H9 (cell line): ENCODE measurements around the gene GNGT2. TPM values are rescaled to one million over a fixed set of nuclear protein-coding genes. Genes with fewer than 3 reads are reported as not detected.

Experiments
- DNase-seq: peaks from one replicate; pipeline ENCODE4 v3.0.0-alpha.2; 2017
- H2AFZ ChIP-seq: one replicate; pipeline ENCODE4 v1.6.1; 2013; ENCODE audit warnings: mild to moderate bottlenecking, low read length, control low read depth, moderate library complexity
- H2AK5ac ChIP-seq: 2 replicates; pipeline ENCODE4 v1.6.1; 2013; ENCODE audit warnings: low read length, control low read depth, mixed read lengths; ENCODE audit not compliant: insufficient read length
- H2BK120ac ChIP-seq: one replicate; pipeline ENCODE4 v1.6.1; 2013; ENCODE audit warnings: low read depth, mild to moderate bottlenecking, low read length, control low read depth, inconsistent platforms; ENCODE audit not compliant: poor library complexity, severe bottlenecking
- H2BK12ac ChIP-seq: 2 replicates; pipeline ENCODE4 v1.6.1; 2013; ENCODE audit warnings: low read length, control low read depth, mixed read lengths, low read depth; ENCODE audit not compliant: insufficient read length
- H2BK15ac ChIP-seq: 2 replicates; pipeline ENCODE4 v1.6.1; 2013; ENCODE audit warnings: low read depth, low read length, control low read depth
- H2BK20ac ChIP-seq: one replicate; pipeline ENCODE4 v1.6.1; 2013; ENCODE audit warnings: low read depth, mild to moderate bottlenecking, low read length, control low read depth, inconsistent platforms; ENCODE audit not compliant: poor library complexity, severe bottlenecking
- H2BK5ac ChIP-seq: 2 replicates; pipeline ENCODE4 v1.6.1; 2013; ENCODE audit warnings: low read length, control low read depth, mixed read lengths; ENCODE audit not compliant: insufficient read length
- H3K14ac ChIP-seq: 2 replicates; pipeline ENCODE4 v1.6.1; 2013; ENCODE audit warnings: low read length, control low read depth; ENCODE audit not compliant: insufficient read depth
- H3K18ac ChIP-seq: 2 replicates; pipeline ENCODE4 v1.6.1; 2013; ENCODE audit warnings: low read depth, mild to moderate bottlenecking, mixed read lengths, low read length, control low read depth; ENCODE audit not compliant: insufficient read length
- H3K23ac ChIP-seq: 2 replicates; pipeline ENCODE4 v1.6.1; 2013; ENCODE audit warnings: low read length, control low read depth, mixed read lengths, low read depth; ENCODE audit not compliant: insufficient read length
- H3K23me2 ChIP-seq: 2 replicates; pipeline ENCODE4 v1.6.1; 2013; ENCODE audit warnings: low read depth, mild to moderate bottlenecking, mixed read lengths, low read length, control low read depth; ENCODE audit not compliant: insufficient read length, poor library complexity, severe bottlenecking
- H3K27ac ChIP-seq: 2 replicates; pipeline ENCODE4 v1.5.1; 2013; ENCODE audit warnings: low read length, control low read depth, mixed read lengths, low read depth; ENCODE audit not compliant: insufficient read length
- H3K27me3 ChIP-seq: 2 replicates; pipeline ENCODE4 v1.6.1; 2013; ENCODE audit warnings: low read length, control low read depth, inconsistent platforms; ENCODE audit not compliant: insufficient read depth
- H3K4ac ChIP-seq: 2 replicates; pipeline ENCODE4 v1.6.1; 2013; ENCODE audit warnings: low read depth, mild to moderate bottlenecking, control low read depth, inconsistent platforms, low read length, moderate library complexity
- H3K4me1 ChIP-seq: 2 replicates; pipeline ENCODE4 v1.6.1; 2013; ENCODE audit warnings: low read length, control low read depth, inconsistent platforms; ENCODE audit not compliant: insufficient read depth
- H3K4me2 ChIP-seq: 2 replicates; pipeline ENCODE4 v1.6.1; 2013; ENCODE audit warnings: low read length, control low read depth, mixed read lengths; ENCODE audit not compliant: insufficient read length, insufficient read depth
- H3K56ac ChIP-seq: 2 replicates; pipeline ENCODE4 v1.6.1; 2013; ENCODE audit warnings: low read depth, mild to moderate bottlenecking, mixed read lengths, low read length, control low read depth; ENCODE audit not compliant: insufficient read length
- H3K79me1 ChIP-seq: 2 replicates; pipeline ENCODE4 v1.6.1; 2013; ENCODE audit warnings: low read depth, mild to moderate bottlenecking, moderate library complexity, low read length, control low read depth, inconsistent platforms; ENCODE audit not compliant: insufficient read depth, poor library complexity, severe bottlenecking
- H3K79me2 ChIP-seq: 2 replicates; pipeline ENCODE4 v1.6.1; 2013; ENCODE audit warnings: low read length, control low read depth, inconsistent platforms; ENCODE audit not compliant: insufficient read depth
- H3K9ac ChIP-seq: 2 replicates; pipeline ENCODE4 v1.6.1; 2013; ENCODE audit warnings: low read length, control low read depth, mixed read lengths; ENCODE audit not compliant: insufficient read length; ENCODE audit errors: extremely low read depth
- H3K9me3 ChIP-seq: one replicate; pipeline ENCODE4 v1.6.1; 2013; ENCODE audit warnings: low read depth, low read length, inconsistent platforms; ENCODE audit not compliant: control insufficient read depth
- H3T11ph ChIP-seq: one replicate; pipeline ENCODE4 v1.6.1; 2013; ENCODE audit warnings: mild to moderate bottlenecking, low read length, control low read depth, inconsistent platforms
- H4K20me1 ChIP-seq: one replicate; pipeline ENCODE4 v1.6.1; 2013; ENCODE audit not compliant: control insufficient read depth, insufficient read length, insufficient read depth
- H4K5ac ChIP-seq: 2 replicates; pipeline ENCODE4 v1.6.1; 2013; ENCODE audit warnings: low read depth, mild to moderate bottlenecking, mixed read lengths, low read length, control low read depth; ENCODE audit not compliant: insufficient read length
- H4K8ac ChIP-seq: replicated peaks from 2 replicates; pipeline ENCODE4 v1.6.1; 2013; ENCODE audit warnings: low read length, control low read depth, mixed read lengths, low read depth; ENCODE audit not compliant: insufficient read length
- H4K91ac ChIP-seq: 2 replicates; pipeline ENCODE4 v1.6.1; 2013; ENCODE audit warnings: low read depth, mild to moderate bottlenecking, moderate library complexity, mixed read lengths, low read length, control low read depth; ENCODE audit not compliant: insufficient read length
- H3K27ac Mint-ChIP-seq, 3 experiments: 2 replicates in 2 of 3; 3 replicates in 1 of 3; pipeline ENCODE4 v1.8.0; 2020 to 2021; ENCODE audit warnings: mixed read lengths in 3 of 3, mild to moderate bottlenecking in 1 of 3, moderate library complexity in 1 of 3
- H3K27me3 Mint-ChIP-seq: 2 replicates; pipeline ENCODE4 v1.8.0; 2021; ENCODE audit warnings: low read depth, mild to moderate bottlenecking, moderate library complexity, mixed read lengths
- H3K36me3 Mint-ChIP-seq, 3 experiments: 2 replicates in 2 of 3; 3 replicates in 1 of 3; pipeline ENCODE4 v1.8.0; 2020 to 2021; ENCODE audit warnings: low read depth in 3 of 3, mixed read lengths in 3 of 3; ENCODE audit not compliant: insufficient read depth in 1 of 3
- H3K4me1 Mint-ChIP-seq, 2 experiments: 2 replicates each; pipeline ENCODE4 v1.8.0; 2020; ENCODE audit warnings: mixed read lengths in 2 of 2
- H3K4me3 Mint-ChIP-seq, 2 experiments: 2 replicates in 1 of 2; 3 replicates in 1 of 2; pipeline ENCODE4 v1.8.0; 2020 to 2021; ENCODE audit warnings: mild to moderate bottlenecking in 2 of 2, mixed read lengths in 2 of 2, moderate library complexity in 1 of 2
- H3K9me3 Mint-ChIP-seq, 2 experiments: 2 replicates in 1 of 2; 3 replicates in 1 of 2; pipeline ENCODE4 v1.8.0; 2020; ENCODE audit warnings: mild to moderate bottlenecking in 2 of 2, mixed read lengths in 2 of 2, moderate library complexity in 1 of 2
- WGBS: extraction: QIAGEN DNeasy Blood & Tissue Kit; methylation state at CpG from one replicate; pipeline ENCODE4 v1.1.7; 2013; ENCODE audit warnings: missing lambda C conversion rate, low lambda C conversion rate, mixed read lengths; ENCODE audit not compliant: insufficient read length; ENCODE audit errors: extremely low coverage; 5-methylcytosine and 5-hydroxymethylcytosine counted together
- total RNA-seq: library from RNA; stranded (reverse); gene quantifications from 2 replicates; pipeline ENCODE4 v1.2.1, GENCODE V29; 2021
- TF ChIP-seq, protein P1 (sequence below): fragments of 200-600 bp; sonication (generic); conservative IDR thresholded peaks from 3 replicates; pipeline ENCODE4 v1.8.0; 2021; ENCODE audit warnings: antibody characterized with exemption, mild to moderate bottlenecking

Gene GNGT2
- total RNA-seq, 1 experiment from 2014 or later = 0.42 TPM

DNA sequence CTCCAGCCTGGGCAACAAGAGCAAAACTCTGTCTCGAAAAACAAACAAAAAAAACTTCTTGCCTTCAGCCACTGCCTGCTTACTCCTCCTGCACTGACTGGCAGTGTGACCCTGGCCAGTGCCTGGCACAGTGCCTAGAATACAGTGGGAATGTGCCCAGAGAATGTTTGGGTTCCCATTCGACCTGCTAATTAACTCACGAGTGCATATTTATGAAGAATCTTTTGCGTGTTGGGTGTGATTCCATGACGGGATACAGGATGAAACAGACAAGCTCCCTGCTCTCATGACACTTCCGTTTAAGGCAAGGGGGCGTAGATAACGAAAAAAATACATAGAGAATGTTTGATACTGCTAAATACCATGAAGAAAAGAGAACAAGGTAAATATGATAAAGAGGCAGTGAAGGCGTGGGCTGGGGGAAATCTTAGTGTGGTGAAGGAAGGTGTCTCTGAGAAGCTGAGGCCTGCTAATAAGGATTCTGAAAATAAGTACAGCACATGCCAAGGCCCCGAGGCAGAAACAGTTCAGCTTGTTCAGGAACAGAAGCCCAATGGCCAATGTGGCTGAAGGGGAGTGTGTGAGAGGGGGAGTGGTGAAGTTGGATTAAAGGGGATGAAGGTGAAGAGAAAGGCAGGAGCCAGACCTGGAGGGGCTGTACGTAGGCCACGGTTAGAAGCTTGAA, 4.4 kb upstream of the GNGT2 start:
- no peak overlapping the region for H3K27ac Mint-ChIP-seq
- no peak overlapping the region for H3K56ac ChIP-seq
- H3K4me2 ChIP-seq = no peak overlapping the region
- H2BK20ac ChIP-seq = no peak overlapping the region
- no peak overlapping the region for H2AK5ac ChIP-seq
- H3K9ac ChIP-seq = no peak overlapping the region
- no peak overlapping the region for H2AFZ ChIP-seq
- no peak overlapping the region for H3K4ac ChIP-seq
- no peak overlapping the region for H3T11ph ChIP-seq
- H3K4me1 ChIP-seq = peaks cover 6% of the 10 kb centered on the region; the same call in 1 of the 2 replicates
- H3K36me3 Mint-ChIP-seq = no peaks in the 10 kb centered on the region; a peak in 1 of 7 replicates
- H3K4me1 Mint-ChIP-seq = peaks cover 36 to 43% of the 10 kb centered on the region in 2 experiments
- H3K27ac ChIP-seq = no peak overlapping the region
- H3K27me3 ChIP-seq = no peaks in the 10 kb centered on the region
- no peak overlapping the region for H3K23ac ChIP-seq
- no peak overlapping the region for H2BK12ac ChIP-seq
- WGBS = no CpG with 5 or more reads among the region's 12 CpGs
- H3K79me2 ChIP-seq = no peaks in the 10 kb centered on the region
- no peak overlapping the region for H4K91ac ChIP-seq
- no peak overlapping the region for H3K4me3 Mint-ChIP-seq
- H3K27me3 Mint-ChIP-seq = peaks cover 13% of the 10 kb centered on the region
- no peak overlapping the region for H3K14ac ChIP-seq
- no peak overlapping the region for H3K18ac ChIP-seq
- TF ChIP-seq, protein P1, sequence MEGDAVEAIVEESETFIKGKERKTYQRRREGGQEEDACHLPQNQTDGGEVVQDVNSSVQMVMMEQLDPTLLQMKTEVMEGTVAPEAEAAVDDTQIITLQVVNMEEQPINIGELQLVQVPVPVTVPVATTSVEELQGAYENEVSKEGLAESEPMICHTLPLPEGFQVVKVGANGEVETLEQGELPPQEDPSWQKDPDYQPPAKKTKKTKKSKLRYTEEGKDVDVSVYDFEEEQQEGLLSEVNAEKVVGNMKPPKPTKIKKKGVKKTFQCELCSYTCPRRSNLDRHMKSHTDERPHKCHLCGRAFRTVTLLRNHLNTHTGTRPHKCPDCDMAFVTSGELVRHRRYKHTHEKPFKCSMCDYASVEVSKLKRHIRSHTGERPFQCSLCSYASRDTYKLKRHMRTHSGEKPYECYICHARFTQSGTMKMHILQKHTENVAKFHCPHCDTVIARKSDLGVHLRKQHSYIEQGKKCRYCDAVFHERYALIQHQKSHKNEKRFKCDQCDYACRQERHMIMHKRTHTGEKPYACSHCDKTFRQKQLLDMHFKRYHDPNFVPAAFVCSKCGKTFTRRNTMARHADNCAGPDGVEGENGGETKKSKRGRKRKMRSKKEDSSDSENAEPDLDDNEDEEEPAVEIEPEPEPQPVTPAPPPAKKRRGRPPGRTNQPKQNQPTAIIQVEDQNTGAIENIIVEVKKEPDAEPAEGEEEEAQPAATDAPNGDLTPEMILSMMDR = no peak
- no peak overlapping the region for H4K5ac ChIP-seq
- H3K79me1 ChIP-seq = no peaks in the 10 kb centered on the region
- no peak overlapping the region for H4K8ac ChIP-seq
- no peak overlapping the region for H2BK15ac ChIP-seq
- no peak for DNase-seq
- no peaks in the 10 kb centered on the region for H4K20me1 ChIP-seq
- H3K23me2 ChIP-seq = no peaks in the 10 kb centered on the region
- no peaks in the 10 kb centered on the region for H3K9me3 ChIP-seq
- H2BK5ac ChIP-seq = no peak overlapping the region
- H2BK120ac ChIP-seq = no peak overlapping the region
- no peaks in the 10 kb centered on the region for H3K9me3 Mint-ChIP-seq
